Astrocyte of the spinal cord (primary cell): ENCODE results near the gene ENAH.
"Not testable (repeated sequence)": the region's sequence is repeated elsewhere in the genome, so short reads cannot be mapped to it uniquely, and the experiment has no call there.

Source experiments
- DNase-seq: peaks from one replicate; pipeline ENCODE4 v3.0.0; 2011; ENCODE audit warnings: low read depth, low spot score
- H3K4me3 ChIP-seq: 2 replicates; pipeline ENCODE4 v1.5.1; 2011; ENCODE audit warnings: low read depth, mild to moderate bottlenecking, low read length, moderate library complexity
- CTCF ChIP-seq: IDR thresholded peaks from 2 replicates; pipeline ENCODE4 v1.5.1; 2012; ENCODE audit warnings: low read depth, mild to moderate bottlenecking, low read length, inconsistent platforms
- in situ Hi-C: cut with HindIII; loops from 2 replicates; pipeline ENCODE4 v1.10.0; 2017; ENCODE audit warnings: low sequenced_read_pairs

Gene ENAH

DNA sequence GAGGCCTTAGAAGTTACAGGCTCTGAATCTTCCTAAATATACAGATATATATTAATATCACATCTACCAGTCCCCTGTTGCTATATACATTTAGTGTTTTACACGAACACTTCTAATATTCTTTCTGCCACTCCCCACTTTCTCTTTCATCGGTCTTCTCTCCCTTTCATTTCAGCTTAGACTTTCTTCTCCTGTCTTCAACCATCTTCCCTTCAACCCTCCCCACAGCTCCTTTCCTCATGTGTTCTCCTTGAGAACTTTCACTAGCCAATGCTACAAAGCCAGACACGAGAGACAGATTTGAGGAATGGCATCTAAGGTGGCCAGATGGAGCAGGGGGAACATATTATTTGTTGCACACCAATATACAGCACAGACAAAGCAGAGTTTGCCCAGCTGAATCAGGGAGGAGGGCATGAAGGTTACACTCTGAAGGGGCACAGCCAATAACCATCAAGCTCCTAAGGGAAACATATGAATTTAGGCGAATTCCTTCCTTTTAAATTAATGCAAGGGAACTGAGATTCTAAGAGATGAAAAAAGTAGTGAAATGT is 141.0 kb downstream of the ENAH start:
- DNase-seq: no peak
- TF ChIP-seq CTCF: no peak
- in situ Hi-C loops: no loop called here
- H3K4me3 ChIP-seq: no peak overlapping the region

DNA sequence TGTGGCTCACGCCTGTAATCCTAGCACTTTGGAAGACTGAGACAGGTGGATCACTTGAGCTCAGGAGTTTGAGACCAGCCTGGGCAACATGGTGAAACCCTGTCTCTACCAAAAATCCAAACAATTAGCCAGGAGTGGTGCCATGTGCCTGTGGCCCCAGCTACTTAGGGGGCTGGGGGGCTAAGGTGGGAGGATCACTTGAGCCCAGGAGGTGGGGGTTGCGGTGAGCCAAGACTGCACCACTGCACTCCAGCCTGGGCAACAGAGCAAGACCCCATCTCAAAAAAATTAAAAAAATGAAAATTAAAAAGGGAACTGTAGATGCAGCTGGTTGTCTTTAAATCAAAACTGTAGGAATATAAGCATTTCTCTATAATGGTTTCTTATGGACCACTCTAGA is 142.2 kb downstream of the ENAH start:
- H3K4me3 ChIP-seq, DNase-seq, in situ Hi-C loops: not testable (repeated sequence)

DNA sequence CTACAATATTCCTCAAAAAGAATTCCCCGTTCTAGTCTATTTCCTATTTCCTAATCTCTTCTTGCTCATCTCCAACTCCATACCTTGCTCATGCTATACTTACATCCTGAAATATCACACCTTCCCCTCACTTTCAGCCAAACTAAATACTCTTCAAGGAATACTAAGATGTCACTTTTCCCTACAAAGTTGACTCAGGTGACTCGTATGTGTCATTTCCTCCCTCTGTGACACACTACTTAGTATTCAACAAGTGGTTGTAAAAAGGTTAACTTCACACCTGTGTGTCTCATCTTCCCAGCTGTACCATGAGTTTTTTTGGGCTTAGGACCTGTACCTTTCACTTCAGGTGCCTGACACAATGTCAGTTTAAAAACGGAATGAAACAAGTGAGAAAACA is 143.2 kb downstream of the ENAH start:
- no peak overlapping the region for H3K4me3 ChIP-seq
- in situ Hi-C loops: no loop called here
- no peak for DNase-seq
- no peak for TF ChIP-seq CTCF

DNA sequence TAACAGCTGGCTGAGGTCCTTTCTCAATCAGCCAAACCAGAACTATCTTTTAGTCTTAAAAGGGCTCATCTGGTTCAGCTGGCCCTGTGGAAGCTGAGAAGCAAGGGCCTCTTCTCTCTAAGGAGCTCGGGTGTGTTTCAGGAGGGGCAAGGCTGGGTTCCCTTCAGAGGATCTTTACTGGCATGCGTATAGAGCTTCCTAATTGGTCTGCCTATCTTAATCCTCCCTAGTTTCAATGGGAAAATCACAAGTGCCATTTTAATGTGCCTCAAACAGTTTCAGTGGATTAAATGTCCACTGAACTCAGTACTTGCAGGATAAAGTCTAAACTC is 143.6 kb downstream of the ENAH start:
- no peak for TF ChIP-seq CTCF
- in situ Hi-C loops: no loop called here
- DNase-seq: no peak

GRCh38 chr1:225508538-225509375 is 144.2 kb downstream of the ENAH start:
- no peak overlapping the region for H3K4me3 ChIP-seq
- in situ Hi-C loops: no loop called here
- TF ChIP-seq CTCF: no peak
- peak; percentile 98 for DNase-seq

More for the DNA sequence above, 143.6 kb downstream of the ENAH start:
- no peak overlapping the region for H3K4me3 ChIP-seq

DNA sequence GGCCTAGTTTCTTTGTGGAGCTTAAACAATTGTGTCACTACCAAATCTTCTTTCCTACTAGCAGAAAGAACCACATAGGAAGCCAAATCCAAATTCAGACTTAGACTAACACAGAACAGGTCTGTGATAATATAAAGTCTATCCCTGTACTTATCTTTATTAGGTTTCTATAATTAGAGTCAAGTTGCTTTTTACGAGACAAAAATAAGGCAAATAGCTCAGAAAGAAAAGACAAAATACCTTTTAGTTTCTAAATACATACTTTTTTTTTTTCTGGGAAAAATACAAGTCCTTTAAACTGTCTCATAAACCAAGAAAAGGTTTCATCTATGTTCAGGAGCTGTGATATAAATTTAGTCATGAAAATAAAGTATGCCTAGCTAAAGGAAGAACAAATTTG is 146.2 kb downstream of the ENAH start:
- in situ Hi-C loops: no loop called here
- no peak for TF ChIP-seq CTCF
- DNase-seq: no peak
- H3K4me3 ChIP-seq: no peak overlapping the region

DNA sequence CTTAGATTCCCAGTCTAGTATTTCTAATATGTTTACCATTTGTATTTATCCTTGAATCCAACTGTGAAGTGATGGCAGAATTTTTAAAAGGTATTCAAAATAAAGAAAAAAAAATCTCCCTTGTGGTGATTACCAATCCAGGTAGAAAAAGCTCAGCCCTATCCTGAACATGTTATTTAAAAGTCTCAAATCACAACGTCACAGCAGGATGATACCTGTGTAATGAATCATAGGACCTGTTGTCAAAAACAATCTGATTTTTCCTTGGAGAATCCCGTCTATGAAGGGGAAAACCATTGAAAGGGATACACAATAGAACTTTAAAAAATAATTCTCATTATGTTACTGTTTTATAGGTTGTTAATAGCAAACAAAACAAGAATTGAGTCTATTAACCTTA is 148.1 kb downstream of the ENAH start:
- H3K4me3 ChIP-seq: no peak overlapping the region
- no peak for DNase-seq
- in situ Hi-C loops: no loop called here
- TF ChIP-seq CTCF: no peak
